Stimulated activated naive CD4-positive, alpha-beta T cell treated with Interleukin-2 at 50 U/mL for 16 hours (primary cell): Measurements from ENCODE around the gene ADD1.

Experiments
- DNase-seq: peaks from one replicate; lab custom pipeline; 2025; lab: John Stamatoyannopoulos, UW

Gene ADD1

GRCh38 chr4:2963966-2964471 is 120.4 kb downstream of the ADD1 start:
- no peak for DNase-seq

GRCh38 chr4:2964706-2965258 is 121.1 kb downstream of the ADD1 start:
- no peak for DNase-seq

GRCh38 chr4:2965262-2965661 is 121.6 kb downstream of the ADD1 start:
- DNase-seq, result no peak

- no peak for DNase-seq
These were observed 124.7 kb downstream of the ADD1 start for GRCh38 chr4:2968381-2968780.

- DNase-seq, result no peak
These were observed 127.6 kb downstream of the ADD1 start for GRCh38 chr4:2971275-2971674.

GRCh38 chr4:2977211-2978088 is 133.8 kb downstream of the ADD1 start:
- DNase-seq, result no peak
